HEK293 (cell line): ENCODE measurements around the gene PARP8.
A peak's percentile ranks its signal among the peaks of the same experiment; 100 is the strongest.

ENCODE experiments used
- CTCF ChIA-PET: fragments of 350-600 bp; formaldehyde crosslinking; extraction: SDS; loops from one replicate; lab custom pipeline; 2021; ENCODE audit warnings: antibody characterized with exemption; lab: Yijun Ruan, JAX
- POLR2A ChIA-PET: fragments of 300-600 bp; formaldehyde crosslinking; extraction: SDS; loops from one replicate; lab custom pipeline; 2020; ENCODE audit warnings: antibody characterized with exemption, inconsistent platforms; lab: Yijun Ruan, JAX
- H3K27ac ChIP-seq: fragments of 200-500 bp; sonication (Bioruptor generic); 2 replicates; pipeline ENCODE4 v1.5.1; 2014; ENCODE audit warnings: low read depth, low read length, control low read depth, inconsistent platforms; ENCODE audit errors: extremely low read depth
- H3K36me3 ChIP-seq, 2 experiments: fragments of 200-500 bp in 1 of 2; sonication (Bioruptor generic) in 1 of 2; 1 replicate in 1 of 2; 2 replicates in 1 of 2; pipeline ENCODE4 v1.5.1; 2014 to 2017; ENCODE audit warnings: inconsistent platforms in 2 of 2, low read length in 2 of 2; ENCODE audit not compliant: control insufficient read depth in 2 of 2, insufficient read depth in 1 of 2
- H3K4me1 ChIP-seq: fragments of 200-500 bp; sonication (Bioruptor generic); 2 replicates; pipeline ENCODE4 v1.5.1; 2014; ENCODE audit warnings: mild to moderate bottlenecking, low read length, inconsistent platforms; ENCODE audit not compliant: control insufficient read depth, insufficient read depth
- H3K4me3 ChIP-seq: 2 replicates; pipeline ENCODE4 v1.5.1; 2011; ENCODE audit warnings: low read depth, mild to moderate bottlenecking, control low read depth, low read length, moderate library complexity
- H3K9me3 ChIP-seq: fragments of 200-500 bp; sonication (Bioruptor generic); 2 replicates; pipeline ENCODE4 v1.5.1; 2014; ENCODE audit warnings: low read depth, low read length, inconsistent platforms; ENCODE audit not compliant: control insufficient read depth, insufficient read depth
- EGR2 ChIP-seq: fragments of 450-650 bp; formaldehyde crosslinking; IDR thresholded peaks from 2 replicates; pipeline ENCODE4 v1.5.1; 2016; ENCODE audit warnings: low read depth, missing biosample characterization, missing genetic modification characterization
- FEZF1 ChIP-seq: fragments of 450-650 bp; formaldehyde crosslinking; IDR thresholded peaks from 2 replicates; pipeline ENCODE4 v1.5.1; 2016; ENCODE audit warnings: missing biosample characterization, missing genetic modification characterization
- MZF1 ChIP-seq: fragments of 450-650 bp; formaldehyde crosslinking; IDR thresholded peaks from 2 replicates; pipeline ENCODE4 v1.5.1; 2017; ENCODE audit warnings: missing biosample characterization, missing genetic modification characterization, borderline replicate concordance
- PRDM1 ChIP-seq: fragments of 450-650 bp; formaldehyde crosslinking; IDR thresholded peaks from 2 replicates; pipeline ENCODE4; 2016; ENCODE audit warnings: missing biosample characterization, missing genetic modification characterization
- ZNF112 ChIP-seq: fragments of 450-650 bp; formaldehyde crosslinking; IDR thresholded peaks from 2 replicates; pipeline ENCODE4 v1.5.0; 2017; ENCODE audit warnings: missing biosample characterization, missing genetic modification characterization
- ZNF211 ChIP-seq: fragments of 450-650 bp; formaldehyde crosslinking; IDR thresholded peaks from 2 replicates; pipeline ENCODE4 v1.5.1; 2016; ENCODE audit warnings: low read depth, missing biosample characterization, missing genetic modification characterization
- ZNF354C ChIP-seq: fragments of 450-650 bp; formaldehyde crosslinking; IDR thresholded peaks from 2 replicates; pipeline ENCODE4 v1.5.1; 2016; ENCODE audit warnings: missing biosample characterization, missing genetic modification characterization, low read depth, borderline replicate concordance
- ZNF529 ChIP-seq: fragments of 450-650 bp; formaldehyde crosslinking; IDR thresholded peaks from 2 replicates; pipeline ENCODE4 v1.5.1; 2017; ENCODE audit warnings: missing genetic modification characterization, missing biosample characterization; ENCODE audit not compliant: insufficient replicate concordance
- ZNF549 ChIP-seq: fragments of 450-650 bp; IDR thresholded peaks from 2 replicates; pipeline ENCODE4 v1.5.1; 2018; ENCODE audit warnings: missing biosample characterization, missing genetic modification characterization, mild to moderate bottlenecking, inconsistent platforms, moderate library complexity
- ZNF555 ChIP-seq: fragments of 450-650 bp; formaldehyde crosslinking; conservative IDR thresholded peaks from 2 replicates; pipeline ENCODE4 v1.5.1; 2017; ENCODE audit warnings: missing biosample characterization, mild to moderate bottlenecking, missing genetic modification characterization, inconsistent platforms
- ZNF571 ChIP-seq: fragments of 450-650 bp; formaldehyde crosslinking; IDR thresholded peaks from 2 replicates; pipeline ENCODE4 v1.5.0; 2017; ENCODE audit warnings: missing biosample characterization, missing genetic modification characterization
- ZNF629 ChIP-seq: fragments of 450-650 bp; formaldehyde crosslinking; IDR thresholded peaks from 2 replicates; pipeline ENCODE4 v1.5.1; 2017; ENCODE audit warnings: missing biosample characterization, missing genetic modification characterization
- ZNF701 ChIP-seq: fragments of 450-650 bp; formaldehyde crosslinking; IDR thresholded peaks from 2 replicates; pipeline ENCODE4 v1.5.1; 2016; ENCODE audit warnings: missing biosample characterization, missing genetic modification characterization
- ZNF837 ChIP-seq: fragments of 450-650 bp; formaldehyde crosslinking; IDR thresholded peaks from 2 replicates; pipeline ENCODE4 v1.5.1; 2016; ENCODE audit warnings: missing biosample characterization, missing genetic modification characterization
- TF ChIP-seq, protein P1 (sequence below): fragments of 450-650 bp; formaldehyde crosslinking; IDR thresholded peaks from 2 replicates; pipeline ENCODE4 v1.5.1; 2016; ENCODE audit warnings: missing biosample characterization, missing genetic modification characterization
- TF ChIP-seq, protein P2 (sequence below): fragments of 450-650 bp; formaldehyde crosslinking; IDR thresholded peaks from 2 replicates; pipeline ENCODE4 v1.5.0; 2017; ENCODE audit warnings: missing biosample characterization, missing genetic modification characterization, borderline replicate concordance
- TF ChIP-seq, protein P3 (sequence below): fragments of 450-650 bp; formaldehyde crosslinking; IDR thresholded peaks from 2 replicates; pipeline ENCODE4 v1.5.1; 2016; ENCODE audit warnings: missing biosample characterization, missing genetic modification characterization
- TF ChIP-seq, protein P4 (sequence below): IDR thresholded peaks from 2 replicates; pipeline ENCODE4 v1.6.1; 2011; ENCODE audit warnings: mild to moderate bottlenecking, low read depth, low read length, borderline replicate concordance

The PARP8 gene

DNA sequence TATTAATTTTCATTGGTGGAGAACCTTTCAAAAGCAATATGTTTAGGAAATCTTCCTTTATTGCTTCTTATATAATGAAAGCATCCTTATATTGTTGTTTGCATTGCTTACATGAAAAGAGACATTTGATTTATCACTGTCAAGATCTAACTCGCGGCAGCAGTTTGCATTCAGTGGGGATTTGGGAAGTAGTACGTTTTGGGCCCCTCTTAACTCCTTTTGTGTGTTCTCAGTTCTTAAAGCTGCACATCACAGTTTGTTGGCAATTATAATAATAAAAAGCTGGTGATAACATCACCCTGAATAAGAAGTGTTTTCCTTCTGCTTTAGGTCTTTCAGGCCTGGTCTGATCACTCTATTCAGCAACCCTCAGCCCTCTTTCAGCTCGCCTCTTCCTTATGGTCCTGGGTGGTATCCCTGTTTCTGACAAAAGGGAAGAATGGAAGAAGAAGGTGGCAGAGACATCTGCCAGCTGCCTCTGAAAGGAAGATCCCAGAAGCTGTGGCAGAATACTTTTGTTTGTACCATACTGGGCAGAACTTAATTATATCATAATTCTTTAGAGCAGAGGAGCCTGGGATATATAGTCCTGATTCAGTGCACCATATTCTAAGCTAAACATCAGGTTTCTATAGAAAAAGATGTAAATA is 53.7 kb downstream of the PARP8 start:
- POLR2A ChIA-PET = no interaction called here
- CTCF ChIA-PET = interaction anchor here (0.8 to 1.2 kb wide), 4 partner anchors 9 to 27 kb away, joined by 3 to 4 read pairs (median 3); no protein-coding TSS in a partner anchor
- Histone ChIP-seq H3K4me3 (no peak overlapping the region), H3K27ac (peak overlapping the region; percentile 18; the same call in 1 of the 2 replicates)
- no peak for TF ChIP-seq ZNF837
- TF ChIP-seq MZF1 = peak; percentile 90
- TF ChIP-seq, all 188 proteins: peak for 1
- Histone ChIP-seq H3K36me3 (no peaks in the 10 kb centered on the region), H3K9me3 (no peaks in the 10 kb centered on the region), H3K4me1 (peaks cover 23% of the 10 kb centered on the region)

DNA sequence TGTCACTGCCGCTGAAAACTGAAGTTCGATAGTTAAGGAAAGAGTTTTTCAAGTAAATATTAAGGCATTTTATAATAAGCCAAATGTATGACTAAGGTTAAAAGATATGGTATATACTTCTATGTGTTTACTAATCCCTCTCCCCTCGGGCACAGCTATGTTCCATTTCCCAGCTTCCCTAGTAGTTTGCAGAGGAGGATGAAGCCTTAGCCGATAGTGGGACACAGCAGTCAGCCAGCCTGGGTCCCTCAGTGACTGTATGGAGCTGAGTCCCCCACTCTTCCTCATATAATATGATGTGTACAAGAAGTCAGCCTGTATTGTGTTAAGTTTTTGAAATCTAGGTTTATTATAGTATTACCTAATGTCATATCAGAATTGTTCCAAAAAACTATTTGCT is 55.8 kb downstream of the PARP8 start:
- H3K4me1 ChIP-seq = peaks cover 23% of the 10 kb centered on the region
- H3K36me3 ChIP-seq = no peaks in the 10 kb centered on the region
- no peak overlapping the region for H3K4me3 ChIP-seq
- H3K9me3 ChIP-seq = no peaks in the 10 kb centered on the region
- POLR2A ChIA-PET = interaction anchor here (0.9 kb wide), 1 partner anchor 16 kb away, joined by 5 read pairs; no protein-coding TSS in a partner anchor
- TF ChIP-seq ZNF629 (tag by site-specific recombination) (no peak), MZF1 (no peak), ZNF529 (no peak), FEZF1 (tag by site-specific recombination) (no peak), PRDM1 (tag by site-specific recombination) (no peak), ZNF701 (tag by site-specific recombination) (no peak), ZNF571 (tag by site-specific recombination) (no peak), ZNF112 (tag by site-specific recombination) (no peak), ZNF549 (tag by site-specific recombination) (no peak), ZNF555 (tag by site-specific recombination) (no peak), ZNF211 (tag by site-specific recombination) (no peak), EGR2 (tag by site-specific recombination) (no peak), ZNF354C (tag by site-specific recombination) (no peak)
- TF ChIP-seq, protein P1, sequence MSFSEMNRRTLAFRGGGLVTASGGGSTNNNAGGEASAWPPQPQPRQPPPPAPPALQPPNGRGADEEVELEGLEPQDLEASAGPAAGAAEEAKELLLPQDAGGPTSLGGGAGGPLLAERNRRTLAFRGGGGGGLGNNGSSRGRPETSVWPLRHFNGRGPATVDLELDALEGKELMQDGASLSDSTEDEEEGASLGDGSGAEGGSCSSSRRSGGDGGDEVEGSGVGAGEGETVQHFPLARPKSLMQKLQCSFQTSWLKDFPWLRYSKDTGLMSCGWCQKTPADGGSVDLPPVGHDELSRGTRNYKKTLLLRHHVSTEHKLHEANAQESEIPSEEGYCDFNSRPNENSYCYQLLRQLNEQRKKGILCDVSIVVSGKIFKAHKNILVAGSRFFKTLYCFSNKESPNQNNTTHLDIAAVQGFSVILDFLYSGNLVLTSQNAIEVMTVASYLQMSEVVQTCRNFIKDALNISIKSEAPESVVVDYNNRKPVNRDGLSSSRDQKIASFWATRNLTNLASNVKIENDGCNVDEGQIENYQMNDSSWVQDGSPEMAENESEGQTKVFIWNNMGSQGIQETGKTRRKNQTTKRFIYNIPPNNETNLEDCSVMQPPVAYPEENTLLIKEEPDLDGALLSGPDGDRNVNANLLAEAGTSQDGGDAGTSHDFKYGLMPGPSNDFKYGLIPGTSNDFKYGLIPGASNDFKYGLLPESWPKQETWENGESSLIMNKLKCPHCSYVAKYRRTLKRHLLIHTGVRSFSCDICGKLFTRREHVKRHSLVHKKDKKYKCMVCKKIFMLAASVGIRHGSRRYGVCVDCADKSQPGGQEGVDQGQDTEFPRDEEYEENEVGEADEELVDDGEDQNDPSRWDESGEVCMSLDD = no peak
- TF ChIP-seq, protein P2, sequence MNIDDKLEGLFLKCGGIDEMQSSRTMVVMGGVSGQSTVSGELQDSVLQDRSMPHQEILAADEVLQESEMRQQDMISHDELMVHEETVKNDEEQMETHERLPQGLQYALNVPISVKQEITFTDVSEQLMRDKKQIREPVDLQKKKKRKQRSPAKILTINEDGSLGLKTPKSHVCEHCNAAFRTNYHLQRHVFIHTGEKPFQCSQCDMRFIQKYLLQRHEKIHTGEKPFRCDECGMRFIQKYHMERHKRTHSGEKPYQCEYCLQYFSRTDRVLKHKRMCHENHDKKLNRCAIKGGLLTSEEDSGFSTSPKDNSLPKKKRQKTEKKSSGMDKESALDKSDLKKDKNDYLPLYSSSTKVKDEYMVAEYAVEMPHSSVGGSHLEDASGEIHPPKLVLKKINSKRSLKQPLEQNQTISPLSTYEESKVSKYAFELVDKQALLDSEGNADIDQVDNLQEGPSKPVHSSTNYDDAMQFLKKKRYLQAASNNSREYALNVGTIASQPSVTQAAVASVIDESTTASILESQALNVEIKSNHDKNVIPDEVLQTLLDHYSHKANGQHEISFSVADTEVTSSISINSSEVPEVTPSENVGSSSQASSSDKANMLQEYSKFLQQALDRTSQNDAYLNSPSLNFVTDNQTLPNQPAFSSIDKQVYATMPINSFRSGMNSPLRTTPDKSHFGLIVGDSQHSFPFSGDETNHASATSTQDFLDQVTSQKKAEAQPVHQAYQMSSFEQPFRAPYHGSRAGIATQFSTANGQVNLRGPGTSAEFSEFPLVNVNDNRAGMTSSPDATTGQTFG (tag by site-specific recombination) = no peak
- TF ChIP-seq, protein P3, sequence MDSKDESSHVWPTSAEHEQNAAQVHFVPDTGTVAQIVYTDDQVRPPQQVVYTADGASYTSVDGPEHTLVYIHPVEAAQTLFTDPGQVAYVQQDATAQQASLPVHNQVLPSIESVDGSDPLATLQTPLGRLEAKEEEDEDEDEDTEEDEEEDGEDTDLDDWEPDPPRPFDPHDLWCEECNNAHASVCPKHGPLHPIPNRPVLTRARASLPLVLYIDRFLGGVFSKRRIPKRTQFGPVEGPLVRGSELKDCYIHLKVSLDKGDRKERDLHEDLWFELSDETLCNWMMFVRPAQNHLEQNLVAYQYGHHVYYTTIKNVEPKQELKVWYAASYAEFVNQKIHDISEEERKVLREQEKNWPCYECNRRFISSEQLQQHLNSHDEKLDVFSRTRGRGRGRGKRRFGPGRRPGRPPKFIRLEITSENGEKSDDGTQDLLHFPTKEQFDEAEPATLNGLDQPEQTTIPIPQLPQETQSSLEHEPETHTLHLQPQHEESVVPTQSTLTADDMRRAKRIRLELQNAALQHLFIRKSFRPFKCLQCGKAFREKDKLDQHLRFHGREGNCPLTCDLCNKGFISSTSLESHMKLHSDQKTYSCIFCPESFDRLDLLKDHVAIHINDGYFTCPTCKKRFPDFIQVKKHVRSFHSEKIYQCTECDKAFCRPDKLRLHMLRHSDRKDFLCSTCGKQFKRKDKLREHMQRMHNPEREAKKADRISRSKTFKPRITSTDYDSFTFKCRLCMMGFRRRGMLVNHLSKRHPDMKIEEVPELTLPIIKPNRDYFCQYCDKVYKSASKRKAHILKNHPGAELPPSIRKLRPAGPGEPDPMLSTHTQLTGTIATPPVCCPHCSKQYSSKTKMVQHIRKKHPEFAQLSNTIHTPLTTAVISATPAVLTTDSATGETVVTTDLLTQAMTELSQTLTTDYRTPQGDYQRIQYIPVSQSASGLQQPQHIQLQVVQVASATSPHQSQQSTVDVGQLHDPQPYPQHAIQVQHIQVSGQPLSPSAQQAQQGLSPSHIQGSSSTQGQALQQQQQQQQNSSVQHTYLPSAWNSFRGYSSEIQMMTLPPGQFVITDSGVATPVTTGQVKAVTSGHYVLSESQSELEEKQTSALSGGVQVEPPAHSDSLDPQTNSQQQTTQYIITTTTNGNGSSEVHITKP = no peak
- TF ChIP-seq, protein P4, sequence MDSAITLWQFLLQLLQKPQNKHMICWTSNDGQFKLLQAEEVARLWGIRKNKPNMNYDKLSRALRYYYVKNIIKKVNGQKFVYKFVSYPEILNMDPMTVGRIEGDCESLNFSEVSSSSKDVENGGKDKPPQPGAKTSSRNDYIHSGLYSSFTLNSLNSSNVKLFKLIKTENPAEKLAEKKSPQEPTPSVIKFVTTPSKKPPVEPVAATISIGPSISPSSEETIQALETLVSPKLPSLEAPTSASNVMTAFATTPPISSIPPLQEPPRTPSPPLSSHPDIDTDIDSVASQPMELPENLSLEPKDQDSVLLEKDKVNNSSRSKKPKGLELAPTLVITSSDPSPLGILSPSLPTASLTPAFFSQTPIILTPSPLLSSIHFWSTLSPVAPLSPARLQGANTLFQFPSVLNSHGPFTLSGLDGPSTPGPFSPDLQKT = no peak
- TF ChIP-seq, all 188 proteins: peak for 0
- CTCF ChIA-PET = interaction anchor here (0.6 kb wide), 1 partner anchor 207 kb away, joined by 3 read pairs; no protein-coding TSS in a partner anchor
- H3K27ac ChIP-seq = no peak overlapping the region
